Liver (tissue), 9 donors: ENCODE measurements around the gene ZFAND3. TPM values are rescaled to one million over a fixed set of nuclear protein-coding genes. Genes with fewer than 3 reads are reported as not detected.

Experiments
- DNase-seq: peaks from one replicate; pipeline ENCODE4 v3.0.0-alpha.2; 2017; ENCODE audit warnings: low spot score
- H3K27ac ChIP-seq, 2 donors: one replicate each; pipeline ENCODE4 v1.7.0; 2013; ENCODE audit warnings: inconsistent platforms in 2 of 2, low read length in 2 of 2, control low read depth in 1 of 2, low read depth in 1 of 2, mild to moderate bottlenecking in 1 of 2
- H3K27me3 ChIP-seq, 4 donors: one replicate each; pipeline versions ENCODE4 v1.6.1 to v1.7.0; 2013; ENCODE audit warnings: low read length in 3 of 4, inconsistent platforms in 1 of 4, mild to moderate bottlenecking in 1 of 4, moderate library complexity in 1 of 4; ENCODE audit not compliant: control insufficient read depth in 4 of 4, insufficient read depth in 4 of 4
- H3K36me3 ChIP-seq, 4 donors: one replicate each; pipeline versions ENCODE4 v1.6.1 to v1.7.0; 2013; ENCODE audit warnings: low read length in 3 of 4, mild to moderate bottlenecking in 3 of 4, low read depth in 1 of 4, moderate library complexity in 1 of 4; ENCODE audit not compliant: control insufficient read depth in 4 of 4, insufficient read depth in 3 of 4
- H3K4me1 ChIP-seq, 4 donors: one replicate each; pipeline versions ENCODE4 v1.6.1 to v1.7.0; 2013; ENCODE audit warnings: low read length in 3 of 4, mild to moderate bottlenecking in 3 of 4, moderate library complexity in 1 of 4; ENCODE audit not compliant: control insufficient read depth in 4 of 4, insufficient read depth in 4 of 4
- H3K4me3 ChIP-seq, 3 donors: one replicate each; pipeline versions ENCODE4 v1.6.1 to v1.7.0; 2013; ENCODE audit warnings: low read length in 3 of 3, control low read depth in 1 of 3, low read depth in 1 of 3, mild to moderate bottlenecking in 1 of 3
- H3K9ac ChIP-seq, 2 donors: one replicate each; pipeline ENCODE4 v1.7.0; 2013; ENCODE audit warnings: low read length in 2 of 2, mild to moderate bottlenecking in 2 of 2, moderate library complexity in 2 of 2, control low read depth in 1 of 2, low read depth in 1 of 2
- H3K9me3 ChIP-seq, 4 donors: one replicate each; pipeline versions ENCODE4 v1.6.1 to v1.7.0; 2013; ENCODE audit warnings: low read length in 3 of 4; ENCODE audit not compliant: control insufficient read depth in 4 of 4
- EGR1 ChIP-seq, 2 donors: IDR thresholded peaks; 2 replicates each; pipeline ENCODE4 v1.6.1; 2016 to 2018; ENCODE audit warnings: antibody characterized with exemption in 2 of 2, low read depth in 2 of 2
- GABPA ChIP-seq, 2 donors: IDR thresholded peaks in 1 of 2; conservative IDR thresholded peaks in 1 of 2; 2 replicates each; pipeline ENCODE4 v1.6.1; 2016; ENCODE audit warnings: antibody characterized with exemption in 2 of 2, mild to moderate bottlenecking in 1 of 2, moderate library complexity in 1 of 2
- HNF4A ChIP-seq, 2 donors: conservative IDR thresholded peaks; 2 replicates each; pipeline ENCODE4 v1.6.1; 2016; ENCODE audit warnings: antibody characterized with exemption in 2 of 2, mild to moderate bottlenecking in 2 of 2
- HNF4G ChIP-seq: IDR thresholded peaks from 2 replicates; pipeline ENCODE4 v1.6.1; 2016; ENCODE audit warnings: antibody characterized with exemption
- JUND ChIP-seq, 2 donors: IDR thresholded peaks; 2 replicates each; pipeline ENCODE4 v1.6.1; 2016; ENCODE audit warnings: antibody characterized with exemption in 2 of 2
- NR2F2 ChIP-seq: IDR thresholded peaks from 2 replicates; pipeline ENCODE4 v1.6.1; 2016; ENCODE audit warnings: antibody characterized with exemption
- RAD21 ChIP-seq, 2 donors: IDR thresholded peaks; 2 replicates each; pipeline ENCODE4 v1.6.1; 2016; ENCODE audit warnings: antibody characterized with exemption in 2 of 2, mild to moderate bottlenecking in 2 of 2
- REST ChIP-seq: IDR thresholded peaks from 2 replicates; pipeline ENCODE4 v1.6.1; 2016; ENCODE audit warnings: antibody characterized with exemption, mild to moderate bottlenecking
- TAF1 ChIP-seq: conservative IDR thresholded peaks from 2 replicates; pipeline ENCODE4 v1.6.1; 2016; ENCODE audit warnings: antibody characterized with exemption, mild to moderate bottlenecking
- YY1 ChIP-seq: IDR thresholded peaks from 2 replicates; pipeline ENCODE4 v1.6.1; 2016; ENCODE audit warnings: antibody characterized with exemption, mild to moderate bottlenecking
- ZBTB33 ChIP-seq: IDR thresholded peaks from 2 replicates; pipeline ENCODE4 v1.6.1; 2016; ENCODE audit warnings: antibody characterized with exemption
- WGBS: extraction: QIAGEN DNeasy Blood & Tissue Kit; methylation state at CpG from one replicate; pipeline ENCODE4 v1.1.7; 2013; 5-methylcytosine and 5-hydroxymethylcytosine counted together
- polyA plus RNA-seq, 2 donors: library from polyadenylated mRNA; stranded (reverse) in 1 of 2; unstranded in 1 of 2; fragments of 200-250 nt in 1 of 2; fragments of >200 nt in 1 of 2; fragmentation: Nextera tagmentation in 1 of 2; extraction: Ambion mirVana in 1 of 2; gene quantifications; one replicate each; pipeline versions ENCODE4 v1.2.1 to v1.2.3, GENCODE V29; 2013 to 2015
- total RNA-seq, 2 donors: library from RNA; depleted of rRNA; stranded (reverse); fragments of >200 nt; gene quantifications; one replicate each; pipeline ENCODE4 v1.2.3, GENCODE V29; 2014
- donor health status: healthy.
- donor health status: healthy.
- donor health status: healthy.
- donor health status: healthy.
- donor health status: healthy.

ZFAND3 gene
- total and polyA plus RNA-seq, 4 donors: 7.7 to 37.5 (median 23.1) TPM

GRCh38 chr6:37942606-37943376, 123.3 kb downstream of the ZFAND3 start:
- H3K9me3 ChIP-seq: no peaks in the 10 kb centered on the region
- no peak overlapping the region for H3K9ac ChIP-seq
- TF ChIP-seq NR2F2 (no peak), ZBTB33 (no peak), RAD21 (IDR thresholded peaks at IDR 0.05) (no peak), HNF4G (no peak), GABPA (IDR thresholded peaks at IDR 0.05 in 1 of 2, conservative IDR thresholded peaks at IDR 0.05 in 1 of 2) (no peak), HNF4A (conservative IDR thresholded peaks at IDR 0.05) (no peak), EGR1 (IDR thresholded peaks at IDR 0.05; ENCODE audit: low read depth in 2 of 2) (no peak)
- H3K27me3 ChIP-seq: no peaks in the 10 kb centered on the region
- peaks cover 0 to 19% (median 12%) of the 10 kb centered on the region in 4 donors for H3K4me1 ChIP-seq
- no peaks in the 10 kb centered on the region for H3K36me3 ChIP-seq
- H3K4me3 ChIP-seq: no peak overlapping the region
- DNase-seq: no peak
- no peak overlapping the region for H3K27ac ChIP-seq
- 79% methylated on average over 3 of the region's 3 CpGs for WGBS

- Histone ChIP-seq H3K27ac (no peak overlapping the region), H3K27me3 (no peaks in the 10 kb centered on the region), H3K4me1 (peaks cover 1 to 19% (median 14%) of the 10 kb centered on the region in 4 donors), H3K9me3 (no peaks in the 10 kb centered on the region), H3K9ac (no peak overlapping the region), H3K4me3 (no peak overlapping the region), H3K36me3 (no peaks in the 10 kb centered on the region)
- no peak for DNase-seq
- TF ChIP-seq GABPA (IDR thresholded peaks at IDR 0.05 in 1 of 2, conservative IDR thresholded peaks at IDR 0.05 in 1 of 2): no peak
- no peak for TF ChIP-seq HNF4A (conservative IDR thresholded peaks at IDR 0.05)
- TF ChIP-seq NR2F2: no peak
- no peak for TF ChIP-seq TAF1
- no peak for TF ChIP-seq REST
- no peak for TF ChIP-seq JUND (IDR thresholded peaks at IDR 0.05)
- TF ChIP-seq YY1: no peak
- no peak for TF ChIP-seq HNF4G
- WGBS: 91% methylated on average over 1 of the region's 1 CpG
Observed at GRCh38 chr6:37943436-37944058, 124.0 kb downstream of the ZFAND3 start.
